K562 (cell line): ENCODE measurements around the gene DOCK1.

Source experiments
- CTCF ChIP-seq, 3 experiments: IDR thresholded peaks in 2 of 3; conservative IDR thresholded peaks in 1 of 3; 2 replicates each; pipeline ENCODE4 v1.5.1; 2011 to 2012; ENCODE audit warnings: low read length in 3 of 3, mild to moderate bottlenecking in 3 of 3, control low read depth in 2 of 3, improper control_type of control experiment in 1 of 3, inconsistent platforms in 1 of 3, low read depth in 1 of 3, mixed read lengths in 1 of 3, moderate library complexity in 1 of 3; ENCODE audit not compliant: insufficient read depth in 2 of 3
- NR3C1 ChIP-seq: sonication (generic); formaldehyde crosslinking; IDR thresholded peaks from 2 replicates; pipeline ENCODE4 v1.8.1; 2022; ENCODE audit warnings: missing genetic modification reagents
- POLR2AphosphoS5 ChIP-seq: IDR thresholded peaks from 2 replicates; pipeline ENCODE4 v1.6.1; 2011; ENCODE audit warnings: mild to moderate bottlenecking, low read depth, low read length, moderate library complexity; ENCODE audit not compliant: control insufficient read depth, insufficient read depth
- SREBF1 ChIP-seq: fragments of 150-350 bp; IDR thresholded peaks from 2 replicates; pipeline ENCODE4 v1.6.1; 2014; ENCODE audit warnings: antibody characterized with exemption, low read depth, low read length, borderline replicate concordance
- UBTF ChIP-seq, 2 experiments: IDR thresholded peaks; 2 replicates each; pipeline ENCODE4 v1.6.1; 2012; ENCODE audit warnings: improper control_type of control experiment in 2 of 2, low read depth in 2 of 2, low read length in 2 of 2, borderline replicate concordance in 1 of 2
- ZNF561 ChIP-seq: fragments of 450-650 bp; formaldehyde crosslinking; conservative IDR thresholded peaks from 2 replicates; pipeline ENCODE4 v1.4.0; 2020; ENCODE audit warnings: mild to moderate bottlenecking, moderate library complexity

GRCh38 chr10:127265288-127265687 is 360.1 kb downstream of the DOCK1 start:
- TF ChIP-seq UBTF (IDR thresholded peaks at IDR 0.05; ENCODE audit: borderline replicate concordance in 1 of 2, low read depth in 2 of 2, low read length in 2 of 2) (no peak), ZNF561 (no peak), SREBF1 (no peak), POLR2AphosphoS5 (no peak), CTCF (IDR thresholded peaks at IDR 0.05 in 2 of 3, conservative IDR thresholded peaks at IDR 0.05 in 1 of 3; ENCODE audit: insufficient read depth in 2 of 3, low read depth in 1 of 3, low read length in 3 of 3) (no peak), NR3C1 (CRISPR knock-in tag) (no peak)
